A549 (cell line): ENCODE results near the gene ANKRD55. TPM values are rescaled to one million over a fixed set of nuclear protein-coding genes. Genes with fewer than 3 reads are reported as not detected.
"Not testable (repeated sequence)": the region's sequence is repeated elsewhere in the genome, so short reads cannot be mapped to it uniquely, and the experiment has no call there.

Source experiments
- ATAC-seq, 2 experiments: fragments of 200-7000 bp in 1 of 2; fragments of >200 bp in 1 of 2; cut with Nextera tagmentation in 1 of 2; cut with Tn5 transposase in 1 of 2; 3 replicates each; pipeline versions ENCODE4 v1.8.0 to v1.9.1; 2018 to 2020; ENCODE audit warnings: mild to moderate bottlenecking in 1 of 2, moderate library complexity in 1 of 2
- CTCF ChIA-PET: fragments of 300-600 bp; sonication (Branson Sonifier 250); formaldehyde crosslinking; extraction: SDS; loops from one replicate; lab custom pipeline; 2021; ENCODE audit warnings: antibody characterized with exemption, inconsistent platforms; lab: Yijun Ruan, JAX
- POLR2A ChIA-PET: fragments of 350-600 bp; formaldehyde crosslinking; extraction: SDS; loops from one replicate; lab custom pipeline; 2021; ENCODE audit warnings: antibody characterized with exemption, inconsistent platforms; lab: Yijun Ruan, JAX
- DNase-seq, 2 experiments: peaks; one replicate each; pipeline versions ENCODE4 v3.0.0 to v3.0.0-alpha.2; 2011 to 2016; ENCODE audit warnings: low read depth in 1 of 2, low spot score in 1 of 2
- FAIRE-seq: peaks from 2 replicates; lab custom pipeline; 2011; peaks lifted over from hg19 to GRCh38; lab: Jason Lieb, UNC
- H3K27ac ChIP-seq, 2 experiments: fragments of >200 bp; sonication (Bioruptor Twin); formaldehyde crosslinking; 3 replicates each; pipeline ENCODE4 v1.5.1; 2016 to 2017
- H3K4me1 ChIP-seq: fragments of >200 bp; sonication (Bioruptor Twin); formaldehyde crosslinking; 3 replicates; pipeline ENCODE4 v1.6.1; 2016
- H3K4me2 ChIP-seq: fragments of >200 bp; sonication (Bioruptor Twin); formaldehyde crosslinking; 3 replicates; pipeline ENCODE4 v1.6.1; 2016
- H3K4me3 ChIP-seq: fragments of >200 bp; sonication (Bioruptor Twin); formaldehyde crosslinking; 3 replicates; pipeline ENCODE4 v1.5.1; 2016
- H3K9me3 ChIP-seq: fragments of >200 bp; sonication (Bioruptor Twin); formaldehyde crosslinking; 3 replicates; pipeline ENCODE4 v1.6.1; 2016
- CEBPB ChIP-seq, 2 experiments: fragments of >200 bp in 1 of 2; sonication (Bioruptor Twin) in 1 of 2; formaldehyde crosslinking in 1 of 2; IDR thresholded peaks; 2 replicates each; pipeline ENCODE4 v1.6.1; 2012 to 2016
- CHD4 ChIP-seq: fragments of 200-600 bp; sonication (generic); IDR thresholded peaks from 2 replicates; pipeline ENCODE4 v1.6.1; 2016; ENCODE audit warnings: antibody characterized with exemption, mild to moderate bottlenecking, borderline replicate concordance
- CTCF ChIP-seq: fragments of >200 bp; sonication (Bioruptor Twin); formaldehyde crosslinking; IDR thresholded peaks from 3 replicates; pipeline ENCODE4 v1.5.1; 2016
- EHMT2 ChIP-seq: fragments of 200-600 bp; sonication (generic); IDR thresholded peaks from 2 replicates; pipeline ENCODE4 v1.6.1; 2016; ENCODE audit warnings: antibody characterized with exemption, low read depth, mild to moderate bottlenecking, moderate library complexity
- EP300 ChIP-seq, 2 experiments: fragments of >200 bp; sonication (Bioruptor Twin); formaldehyde crosslinking; IDR thresholded peaks; 2 replicates in 1 of 2; 3 replicates in 1 of 2; pipeline ENCODE4 v1.6.1; 2016 to 2017
- FOSL2 ChIP-seq, 2 experiments: fragments of 450-650 bp in 1 of 2; fragments of >200 bp in 1 of 2; sonication (Bioruptor Twin) in 1 of 2; formaldehyde crosslinking; IDR thresholded peaks; 2 replicates each; pipeline versions ENCODE4 v1.5.0 to v1.6.1; 2016 to 2020; ENCODE audit warnings: mild to moderate bottlenecking in 1 of 2, moderate library complexity in 1 of 2
- GATA3 ChIP-seq: IDR thresholded peaks from 2 replicates; pipeline ENCODE4 v1.6.1; 2012; ENCODE audit warnings: borderline replicate concordance
- HEYL ChIP-seq: fragments of 250-450 bp; sonication (Bioruptor Pico); IDR thresholded peaks from 2 replicates; pipeline ENCODE4 v1.8.0; 2021; ENCODE audit warnings: mild to moderate bottlenecking, moderate library complexity
- HOXB13 ChIP-seq: fragments of 250-450 bp; sonication (Bioruptor Pico); IDR thresholded peaks from 2 replicates; pipeline ENCODE4 v1.5.0; 2020; ENCODE audit warnings: low read depth, mild to moderate bottlenecking, moderate library complexity
- MAZ ChIP-seq: fragments of 150-350 bp; IDR thresholded peaks from 2 replicates; pipeline ENCODE4 v1.6.1; 2014; ENCODE audit warnings: antibody characterized with exemption, low read depth, low read length, borderline replicate concordance
- MYC ChIP-seq: IDR thresholded peaks from 2 replicates; pipeline ENCODE4 v1.6.1; 2012; ENCODE audit warnings: mild to moderate bottlenecking, inconsistent platforms, low read length, improper control_type of control experiment, borderline replicate concordance
- NR3C1 ChIP-seq: fragments of >200 bp; sonication (Bioruptor Twin); formaldehyde crosslinking; IDR thresholded peaks from 3 replicates; pipeline ENCODE4 v1.6.1; 2017
- PHF8 ChIP-seq: fragments of 200-600 bp; sonication (generic); IDR thresholded peaks from 2 replicates; pipeline ENCODE4 v1.6.1; 2016; ENCODE audit warnings: low read depth, mild to moderate bottlenecking, antibody characterized with exemption, moderate library complexity, borderline replicate concordance
- RAD21 ChIP-seq, 2 experiments: fragments of >200 bp in 1 of 2; sonication (Bioruptor Twin) in 1 of 2; formaldehyde crosslinking in 1 of 2; IDR thresholded peaks in 1 of 2; conservative IDR thresholded peaks in 1 of 2; 2 replicates in 1 of 2; 3 replicates in 1 of 2; pipeline ENCODE4 v1.6.1; 2012 to 2018; ENCODE audit warnings: inconsistent platforms in 1 of 2
- RARB ChIP-seq: fragments of 250-450 bp; sonication (Bioruptor Pico); IDR thresholded peaks from 2 replicates; pipeline ENCODE4 v1.8.0; 2021; ENCODE audit warnings: mild to moderate bottlenecking, moderate library complexity
- SMC3 ChIP-seq: fragments of >200 bp; sonication (Bioruptor Twin); formaldehyde crosslinking; IDR thresholded peaks from 3 replicates; pipeline ENCODE4 v1.6.1; 2018; ENCODE audit warnings: inconsistent platforms
- SREBF2 ChIP-seq: fragments of 450-650 bp; IDR thresholded peaks from 2 replicates; pipeline ENCODE4 v1.6.1; 2014; ENCODE audit warnings: mild to moderate bottlenecking, moderate library complexity
- ZC3H11A ChIP-seq: fragments of 450-650 bp; IDR thresholded peaks from 2 replicates; pipeline ENCODE4 v1.6.1; 2014; ENCODE audit warnings: antibody characterized with exemption, mild to moderate bottlenecking
- ZNF302 ChIP-seq: fragments of 250-450 bp; sonication (Bioruptor Pico); IDR thresholded peaks from 2 replicates; pipeline ENCODE4 v1.9.0; 2021; ENCODE audit warnings: inconsistent platforms, mild to moderate bottlenecking, moderate library complexity
- ZSCAN20 ChIP-seq: fragments of 250-450 bp; sonication (Bioruptor Pico); IDR thresholded peaks from 2 replicates; pipeline ENCODE4 v1.8.0; 2022; ENCODE audit warnings: mild to moderate bottlenecking, moderate library complexity
- WGBS: methylation state at CpG from one replicate; pipeline ENCODE4 v1.1.6; 2017; ENCODE audit errors: missing lambda C conversion rate; 5-methylcytosine and 5-hydroxymethylcytosine counted together
- polyA plus RNA-seq, 4 experiments: library from polyadenylated mRNA; depleted of rRNA in 3 of 4; stranded (reverse); fragments of >200 nt; fragmentation: RNase III in 1 of 4; extraction: RNeasy Plus Mini Kit Qiagen cat#74134 plus additional on column Dnase treatment in 1 of 4; gene quantifications; 2 replicates in 3 of 4; 3 replicates in 1 of 4; pipeline ENCODE4 v1.2.3, GENCODE V29; 2011 to 2017

Gene ANKRD55
- polyA plus RNA-seq, 2 of the 4 experiments (the other 2 are of a cell fraction) = 0.10 to 0.30 TPM

DNA sequence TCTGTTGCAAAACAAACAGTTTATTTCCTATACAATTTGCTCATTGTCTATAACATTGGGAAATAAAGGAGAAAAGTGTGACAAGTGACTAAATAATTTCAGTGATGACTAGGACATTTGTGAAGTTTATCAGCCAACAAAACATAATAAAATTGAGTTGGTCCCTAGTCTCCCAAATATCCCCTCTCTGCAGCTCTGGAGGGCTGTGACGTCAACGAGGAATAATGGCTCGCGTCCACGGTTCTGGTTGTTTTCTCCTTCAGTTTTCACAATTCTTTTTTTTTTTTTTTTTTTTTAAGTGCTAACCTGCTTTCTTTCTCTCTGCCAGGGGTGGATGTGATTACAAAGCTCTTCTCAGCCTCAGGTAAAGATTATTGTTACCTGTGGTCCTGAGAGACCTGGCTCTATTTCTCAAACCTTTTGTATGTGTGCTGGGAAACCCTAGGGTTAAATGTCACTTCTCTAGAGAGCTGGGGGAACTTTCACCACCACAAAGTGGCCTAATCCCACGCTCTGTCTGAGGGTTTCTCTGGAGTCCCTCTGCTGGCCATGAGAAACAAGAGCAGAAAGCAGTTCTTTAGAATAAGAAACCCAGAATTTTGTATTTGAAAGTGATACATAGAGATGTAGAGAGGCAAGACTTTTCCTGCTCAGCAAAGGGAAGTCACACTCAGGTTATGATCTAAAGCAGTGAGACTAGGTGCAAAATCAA is 36.2 kb upstream of the ANKRD55 start:
- H3K27ac ChIP-seq = peak overlapping the region; percentile 39 to 58; a peak in 4 of 6 replicates
- no peak overlapping the region for H3K4me3 ChIP-seq
- peaks cover 18% of the 10 kb centered on the region for H3K4me1 ChIP-seq
- CTCF ChIA-PET = interaction anchor here (0.6 to 13.1 kb wide), 38 partner anchors 9 to 1086 kb away, joined by 3 to 340 read pairs (median 3); partner anchors contain the start of gene ANKRD55
- FAIRE-seq (no peak), DNase-seq (peak; percentile 46 to 63)
- H3K4me2 ChIP-seq = peak overlapping the region; percentile 3; the same call in 1 of the 3 replicates
- no peaks in the 10 kb centered on the region for H3K9me3 ChIP-seq
- TF ChIP-seq CTCF (peak; percentile 53), SMC3 (peak; percentile 85), RAD21 (conservative IDR thresholded peaks at IDR 0.05 in 1 of 2, IDR thresholded peaks at IDR 0.05 in 1 of 2) (peak; percentile 62 to 64), HOXB13 (CRISPR knock-in tag) (no peak)
- TF ChIP-seq, all 56 proteins: peak for 3
- POLR2A ChIA-PET = interaction anchor here (0.6 kb wide), 1 partner anchor 641 kb away, joined by 4 read pairs; no protein-coding TSS in a partner anchor
- ATAC-seq = peak; percentile 85 to 86
- 61% methylated on average over 6 of the region's 6 CpGs for WGBS

GRCh38 chr5:56268707-56269106 is 35.6 kb upstream of the ANKRD55 start:
- POLR2A ChIA-PET, H3K4me2 ChIP-seq, H3K9me3 ChIP-seq, FAIRE-seq, ATAC-seq, H3K4me3 ChIP-seq, DNase-seq: not testable (repeated sequence)
- peaks cover 18% of the 10 kb centered on the region for H3K4me1 ChIP-seq
- CTCF ChIA-PET = interaction anchor here (0.6 to 13.1 kb wide), 19 partner anchors 8 to 1086 kb away, joined by 3 to 340 read pairs (median 4); no protein-coding TSS in a partner anchor
- 97% methylated on average over 3 of the region's 3 CpGs for WGBS
- peak overlapping the region in 1 of 2 experiments; percentile 39; a peak in 2 of 6 replicates for H3K27ac ChIP-seq

DNA sequence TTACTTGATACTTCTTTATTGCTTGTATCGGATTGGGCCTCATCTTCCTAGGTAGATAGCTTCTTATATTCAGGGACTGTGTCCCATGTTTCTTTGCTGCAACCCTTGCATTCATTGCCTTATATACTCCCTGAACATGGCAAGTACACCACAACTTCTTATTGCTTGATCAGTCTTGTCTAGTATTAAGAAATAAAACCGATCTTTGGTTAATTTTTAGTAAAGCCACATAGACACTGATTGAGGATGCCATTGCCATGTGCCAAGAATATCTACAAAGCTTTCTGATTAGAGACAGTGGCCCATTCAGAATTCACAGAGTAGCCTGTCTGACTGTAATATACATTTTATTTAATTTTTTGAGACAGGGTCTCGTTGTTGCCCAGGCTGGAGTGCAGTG is 34.7 kb upstream of the ANKRD55 start:
- FAIRE-seq = no peak
- H3K27ac ChIP-seq = peak overlapping the region in 1 of 2 experiments; percentile 4; a peak in 1 of 6 replicates
- H3K4me2 ChIP-seq = no peak overlapping the region
- H3K4me1 ChIP-seq = peaks cover 18% of the 10 kb centered on the region
- WGBS = 93% methylated on average over 3 of the region's 3 CpGs
- CTCF ChIA-PET = interaction anchor here (1.1 to 13.1 kb wide), 5 partner anchors 9 to 952 kb away, joined by 3 to 340 read pairs (median 3); no protein-coding TSS in a partner anchor
- TF ChIP-seq FOSL2 (IDR thresholded peaks at IDR 0.05) = no peak
- TF ChIP-seq FOSL2 (CRISPR knock-in tag; IDR thresholded peaks at IDR 0.05) = no peak
- no peak for TF ChIP-seq SREBF2
- no peak for TF ChIP-seq HEYL (CRISPR knock-in tag)
- no peak for TF ChIP-seq RARB
- TF ChIP-seq MYC = no peak
- TF ChIP-seq GATA3 = no peak
- no peak for TF ChIP-seq EP300 (IDR thresholded peaks at IDR 0.05)
- no peak for TF ChIP-seq NR3C1
- TF ChIP-seq ZSCAN20 = no peak
- no peak for TF ChIP-seq ZNF302
- no peak for TF ChIP-seq EHMT2
- no peak for TF ChIP-seq CEBPB (IDR thresholded peaks at IDR 0.05)
- no peak for TF ChIP-seq PHF8
- no peak for TF ChIP-seq CHD4
- no peak for TF ChIP-seq MAZ
- no peak for TF ChIP-seq ZC3H11A
- H3K9me3 ChIP-seq = no peaks in the 10 kb centered on the region
- no peak overlapping the region for H3K4me3 ChIP-seq
- no peak for DNase-seq
- POLR2A ChIA-PET = no interaction called here
- no peak for ATAC-seq
